Dedifferentiated amniotic fluid mesenchymal stem cell (primary cell): ENCODE data around the gene GPAM.
"Not testable (repeated sequence)": the region's sequence is repeated elsewhere in the genome, so short reads cannot be mapped to it uniquely, and the experiment has no call there.

ENCODE experiments used
- DNase-seq: peaks from one replicate; pipeline ENCODE4 v3.0.0-alpha.2; 2016; ENCODE audit errors: extremely low spot score

The GPAM gene

GRCh38 chr10:112215342-112215774, 31.8 kb upstream of the GPAM start:
- DNase-seq = no peak

- DNase-seq = no peak
Observed at GRCh38 chr10:112214298-112214926, 30.8 kb upstream of the GPAM start.

DNA sequence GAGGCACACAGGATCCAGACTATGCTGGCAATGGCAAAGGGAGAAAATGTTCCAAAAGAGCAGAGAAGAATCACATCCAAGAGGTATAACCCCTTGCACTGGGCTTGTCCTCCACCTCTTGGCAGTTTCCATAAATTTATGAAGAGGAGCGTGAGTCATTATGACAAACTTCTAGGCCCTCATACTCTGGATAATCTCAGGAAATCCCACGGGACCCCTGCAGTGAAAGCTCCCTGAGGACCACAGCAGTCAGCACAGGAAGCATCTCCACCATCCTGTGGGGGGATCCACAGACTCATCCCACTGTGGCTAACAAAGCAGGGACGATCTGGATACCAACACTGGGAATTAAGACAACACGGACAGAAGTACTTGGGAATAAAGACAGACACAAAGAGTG, 30.3 kb upstream of the GPAM start:
- no peak for DNase-seq

- DNase-seq = no peak
Observed at GRCh38 chr10:112213098-112213823, 29.7 kb upstream of the GPAM start.

GRCh38 chr10:112210666-112211065, 27.1 kb upstream of the GPAM start:
- DNase-seq = no peak

DNA sequence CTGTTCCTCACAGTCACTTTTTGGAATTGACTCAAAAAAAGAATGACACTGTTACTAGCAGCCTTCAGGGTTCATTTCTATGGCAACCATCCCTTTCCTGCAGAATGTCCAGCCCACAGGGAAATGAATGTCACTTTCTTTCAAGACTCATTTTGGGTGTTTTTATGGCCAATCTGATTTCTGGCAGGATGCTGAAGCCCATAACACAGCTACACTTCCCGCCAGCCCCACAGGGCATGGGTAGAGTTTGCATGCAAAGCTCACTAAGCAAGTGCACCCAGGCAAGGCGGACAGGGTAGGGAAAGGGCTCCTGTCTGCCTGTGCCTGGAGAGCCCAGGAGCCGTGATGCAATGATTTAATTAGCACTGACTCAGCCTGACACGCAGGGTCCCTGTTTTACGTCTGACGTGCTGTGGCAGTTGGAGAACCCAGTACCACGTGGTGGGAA, 26.1 kb upstream of the GPAM start:
- no peak for DNase-seq

DNA sequence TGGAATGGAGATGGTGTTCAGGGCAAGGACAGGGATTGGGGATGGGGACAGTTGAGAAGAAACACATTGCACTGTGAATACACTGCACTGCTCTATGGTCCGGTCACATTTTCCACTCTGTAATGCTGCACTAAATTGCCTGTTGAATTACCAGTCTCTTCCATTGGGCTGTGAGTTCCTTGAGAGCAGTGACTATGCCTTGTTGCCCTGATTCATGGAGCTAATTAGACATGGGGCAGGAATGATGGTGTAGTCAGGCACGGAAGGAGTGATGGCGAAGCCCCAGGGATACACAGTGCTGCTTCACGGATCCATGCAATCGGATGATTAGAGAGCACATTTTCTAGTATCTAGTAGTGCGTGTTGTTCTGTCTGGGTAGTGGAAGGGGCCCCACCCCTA, 25.4 kb upstream of the GPAM start:
- DNase-seq = no peak

- no peak for DNase-seq
Observed at GRCh38 chr10:112208292-112208691, 24.7 kb upstream of the GPAM start.

DNA sequence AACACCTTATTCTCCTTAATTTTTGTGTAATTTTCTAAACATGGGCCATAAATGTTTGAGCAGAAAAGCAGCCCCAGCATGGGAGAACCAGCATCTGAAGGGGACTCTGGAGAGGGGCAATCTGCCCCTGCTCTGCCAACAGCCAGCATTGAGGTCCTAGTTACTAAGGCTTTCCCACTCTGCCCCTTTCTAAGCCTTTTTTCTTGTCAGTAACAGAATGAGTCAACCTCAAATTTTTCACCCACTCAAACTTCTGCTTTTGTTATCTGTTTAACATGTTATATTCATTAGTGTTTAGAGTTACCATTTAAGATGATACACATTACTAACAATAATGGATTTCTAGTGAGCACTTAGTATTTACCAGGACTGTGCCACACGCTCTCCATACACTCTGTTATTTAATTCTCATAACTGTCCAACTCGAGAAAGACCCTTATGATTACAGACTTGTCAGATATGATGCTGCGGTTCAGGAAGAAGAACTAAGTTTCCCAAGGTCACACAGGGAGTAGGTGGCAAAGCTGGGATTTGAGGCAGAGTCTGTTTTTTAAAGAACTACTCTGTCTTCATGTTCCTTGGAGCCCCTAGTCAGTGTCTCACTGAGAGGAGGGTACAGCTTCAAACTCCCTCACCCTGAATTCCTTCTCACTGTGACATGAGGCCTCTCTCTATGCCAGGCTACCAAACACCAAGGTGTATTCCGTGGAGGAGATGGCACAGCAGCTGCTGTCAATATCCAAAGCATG, 19.9 kb upstream of the GPAM start:
- no peak for DNase-seq

GRCh38 chr10:112202561-112203241, 19.1 kb upstream of the GPAM start:
- no peak for DNase-seq

DNA sequence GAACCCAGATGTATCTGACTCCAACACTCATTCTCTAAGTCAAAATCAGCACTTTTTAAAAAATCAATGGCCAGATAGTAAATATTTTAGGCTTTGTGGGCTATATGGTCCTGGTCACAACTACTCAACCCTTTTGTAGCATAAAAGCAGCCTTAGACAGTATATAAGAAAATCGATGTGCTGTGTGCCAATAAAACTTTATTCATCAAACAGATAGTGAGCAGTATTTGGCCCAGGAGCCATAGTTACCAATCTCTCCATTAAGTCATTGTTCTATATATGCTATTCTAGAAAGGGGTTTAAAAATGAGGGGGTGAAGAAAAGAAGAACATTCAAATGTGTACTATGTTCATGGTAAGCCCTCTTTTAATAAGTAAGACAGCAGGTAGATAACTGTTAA, 18.5 kb upstream of the GPAM start:
- no peak for DNase-seq

DNA sequence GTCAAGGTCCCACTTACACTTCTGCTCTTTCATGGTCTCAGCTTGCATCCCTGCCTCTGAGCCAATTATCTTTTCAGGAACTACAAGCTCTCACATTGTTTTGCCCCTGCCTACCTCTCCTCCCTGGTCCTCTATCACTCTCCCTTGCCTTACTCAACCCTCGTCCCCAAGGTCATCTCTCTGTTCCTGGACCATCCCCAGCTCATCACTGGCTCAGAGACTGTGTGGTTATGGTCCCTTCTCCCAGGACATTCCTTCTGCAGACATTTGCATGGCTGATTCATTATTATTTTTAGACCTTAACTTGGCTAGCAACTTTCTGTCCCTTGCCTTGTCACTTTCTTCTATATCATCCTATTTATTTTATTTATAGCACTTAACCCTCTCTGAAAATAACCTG, 17.8 kb upstream of the GPAM start:
- DNase-seq = no peak

- not testable (repeated sequence) for DNase-seq
Observed at GRCh38 chr10:112200259-112200658, 16.7 kb upstream of the GPAM start.

DNA sequence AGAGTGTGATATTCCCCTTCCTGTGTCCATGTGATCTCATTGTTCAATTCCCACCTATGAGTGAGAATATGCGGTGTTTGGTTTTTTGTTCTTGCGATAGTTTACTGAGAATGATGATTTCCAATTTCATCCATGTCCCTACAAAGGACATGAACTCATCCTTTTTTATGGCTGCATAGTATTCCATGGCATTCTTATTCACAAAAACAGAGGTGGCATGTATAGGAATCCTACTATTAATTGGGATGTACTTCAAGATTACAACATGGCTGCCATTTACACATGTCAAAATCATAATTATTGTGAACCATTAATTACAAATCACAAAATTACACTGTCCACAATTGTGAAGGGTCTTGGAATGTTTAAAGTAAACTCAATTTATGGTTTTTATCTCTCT, 14.1 kb upstream of the GPAM start:
- DNase-seq = not testable (repeated sequence)

GRCh38 chr10:112195224-112195623, 11.7 kb upstream of the GPAM start:
- DNase-seq = no peak

- DNase-seq = no peak
Observed at GRCh38 chr10:112191791-112192190, 8.2 kb upstream of the GPAM start.

DNA sequence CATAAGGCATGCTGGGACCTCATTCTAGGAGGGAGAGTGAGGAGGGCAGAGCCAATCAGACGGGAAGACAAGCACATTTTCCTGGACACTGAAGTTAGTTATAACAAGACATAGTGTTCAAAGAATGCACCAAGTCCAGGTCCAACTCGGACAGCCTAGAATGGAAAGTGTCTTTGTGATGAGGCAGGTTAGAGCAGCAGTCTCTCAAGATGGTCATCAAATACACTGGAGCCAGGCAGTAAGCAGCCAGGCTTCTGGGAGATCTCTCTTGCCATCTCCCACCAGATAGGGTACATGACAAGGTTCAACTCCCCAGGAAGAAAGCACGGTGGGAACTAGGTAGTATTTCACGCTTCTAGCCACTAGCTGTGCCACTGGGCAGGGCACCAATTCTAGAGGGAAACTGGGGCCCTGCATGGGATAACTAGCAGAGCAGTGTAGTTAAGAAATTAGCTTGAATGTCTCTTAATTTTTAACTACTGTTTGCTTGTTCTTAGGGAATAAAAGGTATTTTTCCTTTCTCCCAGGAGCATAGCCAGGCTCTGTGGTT, 7.6 kb upstream of the GPAM start:
- DNase-seq = no peak

DNA sequence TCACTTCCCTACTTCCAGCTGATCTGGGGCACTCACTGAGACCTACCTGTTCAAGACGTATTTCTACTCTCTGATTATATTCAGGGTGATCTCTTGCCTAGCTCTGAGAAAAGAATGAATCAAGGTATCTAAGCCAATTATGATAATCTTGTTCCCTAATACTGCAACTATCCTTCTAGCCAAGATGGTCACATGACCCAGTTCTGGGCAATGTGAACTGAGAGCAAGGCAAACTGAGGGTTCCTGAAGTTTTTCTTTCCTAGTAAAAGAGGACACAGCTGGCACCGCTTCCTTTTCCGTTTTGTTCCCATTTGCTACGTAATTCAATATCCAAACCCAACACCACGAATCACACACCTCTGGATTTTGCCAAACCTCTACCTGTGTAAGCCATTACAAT, 5.9 kb upstream of the GPAM start:
- no peak for DNase-seq

DNA sequence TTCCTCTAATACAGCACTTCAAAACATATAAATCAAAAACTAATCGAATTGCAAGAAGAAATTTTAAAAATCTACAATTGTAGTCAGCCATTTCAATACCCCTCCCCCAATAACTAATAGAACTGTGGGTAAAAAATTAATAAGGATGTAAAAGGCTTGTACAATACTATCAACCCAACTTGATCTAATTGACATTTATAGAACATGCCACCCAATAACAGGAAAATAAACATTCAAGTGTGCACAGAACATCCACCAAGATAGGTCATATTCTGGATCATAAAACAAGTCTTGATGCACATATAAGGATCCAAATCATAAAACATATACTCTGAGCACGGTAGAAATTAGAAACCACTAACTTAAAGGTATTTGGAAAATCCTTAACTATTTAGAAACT, 4.0 kb upstream of the GPAM start:
- no peak for DNase-seq

DNA sequence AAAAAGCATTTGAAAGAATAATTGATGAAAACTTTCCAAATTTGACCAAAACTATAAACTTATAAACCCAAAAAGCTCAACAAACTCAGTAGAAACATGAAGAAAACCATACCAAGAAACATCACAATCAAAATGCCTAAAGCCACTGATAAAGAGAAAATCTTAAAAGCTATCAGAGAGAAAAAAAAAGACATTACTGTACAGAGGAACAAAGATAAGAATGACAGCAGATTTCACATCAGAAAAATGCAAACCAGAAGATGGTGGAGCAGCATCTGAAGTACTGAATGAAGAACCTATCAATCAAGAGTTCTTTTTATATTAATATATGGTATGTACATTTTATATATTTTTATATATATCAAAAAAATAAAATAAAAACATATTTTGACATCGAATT, 2.4 kb upstream of the GPAM start:
- DNase-seq = no peak

DNA sequence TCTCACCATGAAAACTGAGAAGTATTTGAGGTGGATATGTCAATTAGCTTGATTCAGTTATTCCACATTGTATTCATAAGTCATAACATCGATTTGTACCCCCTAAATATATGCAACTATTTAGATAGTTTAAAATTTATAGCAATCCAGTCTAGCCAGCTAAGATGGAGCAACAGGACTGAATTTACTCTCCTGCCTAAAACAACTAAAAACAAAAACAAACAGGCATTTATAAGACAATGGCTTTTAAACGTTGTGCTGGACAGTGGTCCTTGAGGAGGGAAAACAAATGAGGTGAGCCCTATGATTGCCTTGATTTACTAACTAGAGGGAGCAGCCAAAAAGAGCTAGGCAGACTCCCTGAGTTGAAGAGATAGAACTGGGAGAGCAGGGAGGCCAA, 814 bp upstream of the GPAM start:
- no peak for DNase-seq

DNA sequence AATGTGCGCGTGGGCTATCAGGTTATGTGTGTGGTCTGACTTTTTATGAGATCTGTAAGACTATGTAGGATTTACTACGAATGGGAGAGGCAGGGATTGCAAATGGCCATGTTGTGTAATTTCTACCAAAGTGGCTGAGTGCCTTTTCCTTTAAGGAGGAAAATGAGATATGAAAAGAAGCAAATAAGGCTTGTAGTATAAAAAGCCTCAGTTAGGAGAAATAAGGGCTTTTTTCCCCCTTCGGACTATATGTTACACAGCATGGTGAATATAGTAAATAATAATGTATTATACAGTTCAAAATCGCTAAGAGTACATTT, 447 bp upstream of the GPAM start:
- no peak for DNase-seq
